ENCODE results near the gene ORC2.
"Not testable (repeated sequence)": the region's sequence is repeated elsewhere in the genome, so short reads cannot be mapped to it uniquely, and the experiment has no call there.

The ORC2 gene

GRCh38 chr2:200930947-200931626 lies 32.4 kb downstream of the ORC2 start:
- DNase-seq: no peak

DNA sequence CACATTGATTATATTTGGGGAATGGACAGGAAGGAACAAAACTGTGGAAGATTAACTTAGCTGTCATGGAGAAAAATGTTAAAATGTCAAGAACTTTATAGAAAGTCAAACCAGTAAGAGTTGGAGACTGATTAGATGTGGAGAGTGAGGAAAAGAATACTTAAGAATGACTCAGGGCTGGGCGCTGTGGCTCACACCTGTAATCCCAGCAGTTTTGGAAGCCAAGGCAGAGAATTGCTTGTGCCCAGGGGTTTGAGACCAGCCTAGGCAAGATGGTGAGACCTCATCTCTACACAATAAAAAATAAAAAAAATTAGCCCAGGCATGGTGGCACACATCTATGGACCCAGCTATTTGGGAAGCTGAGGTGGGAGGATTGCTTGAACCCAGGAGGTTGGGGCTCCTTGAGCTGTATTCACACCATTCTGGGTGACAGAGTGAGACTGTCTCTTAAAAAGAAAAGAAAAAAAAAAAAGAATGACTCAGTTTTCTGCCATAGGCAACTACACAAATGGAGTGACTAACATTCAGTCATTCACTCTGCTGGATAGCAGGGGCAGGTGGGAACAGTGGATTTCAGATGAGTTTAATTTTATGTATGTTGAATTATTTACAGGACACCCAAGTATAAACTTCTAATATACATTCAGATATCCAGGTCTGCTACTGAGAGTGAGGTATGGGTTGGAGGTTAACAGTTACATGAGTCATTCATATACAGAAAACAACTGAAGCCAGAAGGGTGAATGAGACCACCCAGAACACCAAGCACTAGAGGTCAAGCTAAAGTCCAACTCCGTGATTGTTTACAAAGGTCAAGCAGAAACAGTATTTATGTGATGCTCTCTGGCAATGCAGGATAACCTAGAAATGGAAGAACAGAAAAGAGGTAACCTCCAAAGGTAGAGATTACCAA lies 33.9 kb downstream of the ORC2 start:
- no peak for DNase-seq

GRCh38 chr2:200922439-200922838 lies 41.0 kb downstream of the ORC2 start:
- no peak for DNase-seq

DNA sequence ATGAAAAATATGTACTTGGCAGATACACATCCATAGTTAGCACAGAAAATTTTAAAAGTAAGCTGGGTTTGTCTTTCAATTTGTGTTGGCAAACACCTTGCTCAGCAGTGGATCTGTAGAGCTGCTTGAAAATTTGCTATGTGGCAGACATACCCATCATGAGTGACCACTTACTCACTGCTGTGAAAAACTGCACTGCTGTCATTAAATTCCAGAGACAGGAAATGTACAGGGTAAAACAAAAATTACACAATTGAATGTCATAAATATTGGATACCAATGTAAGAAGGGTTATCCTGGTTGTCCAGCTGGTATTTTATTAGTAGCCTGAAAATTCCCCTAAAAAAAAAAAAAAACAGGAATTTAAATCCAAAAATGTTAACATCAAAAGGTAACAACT lies 49.8 kb downstream of the ORC2 start:
- DNase-seq: no peak

GRCh38 chr2:200909958-200910357 lies 53.5 kb downstream of the ORC2 start:
- DNase-seq: no peak

DNA sequence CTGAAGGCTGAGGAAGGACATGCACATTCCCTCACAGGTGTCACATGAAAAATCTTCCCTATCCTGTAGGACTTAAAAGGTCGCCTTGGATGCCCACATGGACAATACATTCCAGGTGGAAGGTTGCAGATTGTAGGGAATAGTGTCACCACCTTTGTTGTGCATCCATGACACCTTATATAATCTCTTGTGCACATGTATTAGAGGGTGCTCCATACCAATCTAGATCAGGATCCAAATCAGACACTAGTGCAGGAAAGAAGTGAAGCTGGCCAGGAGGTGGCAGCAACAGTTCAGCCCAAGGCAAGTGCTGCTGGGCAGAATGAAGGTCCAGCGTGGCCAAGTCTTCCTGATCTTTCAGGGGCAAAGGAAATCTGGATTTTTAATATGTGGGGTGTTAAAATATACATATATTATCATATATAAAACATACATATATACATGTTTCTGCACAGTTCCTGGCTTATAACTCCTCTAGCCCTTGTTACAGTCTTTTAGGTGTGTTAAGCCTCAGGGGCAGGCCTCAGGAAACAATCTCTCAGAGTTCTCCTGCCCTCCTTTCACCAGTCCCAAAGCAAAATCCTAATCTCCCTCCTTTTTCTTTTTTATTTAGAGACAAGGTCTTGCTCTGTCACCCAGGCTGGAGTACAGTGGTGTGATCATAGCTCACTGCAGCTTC lies 57.7 kb downstream of the ORC2 start:
- peak in 3 of 6 experiments; percentile 6 to 19 (median 14) for DNase-seq

DNA sequence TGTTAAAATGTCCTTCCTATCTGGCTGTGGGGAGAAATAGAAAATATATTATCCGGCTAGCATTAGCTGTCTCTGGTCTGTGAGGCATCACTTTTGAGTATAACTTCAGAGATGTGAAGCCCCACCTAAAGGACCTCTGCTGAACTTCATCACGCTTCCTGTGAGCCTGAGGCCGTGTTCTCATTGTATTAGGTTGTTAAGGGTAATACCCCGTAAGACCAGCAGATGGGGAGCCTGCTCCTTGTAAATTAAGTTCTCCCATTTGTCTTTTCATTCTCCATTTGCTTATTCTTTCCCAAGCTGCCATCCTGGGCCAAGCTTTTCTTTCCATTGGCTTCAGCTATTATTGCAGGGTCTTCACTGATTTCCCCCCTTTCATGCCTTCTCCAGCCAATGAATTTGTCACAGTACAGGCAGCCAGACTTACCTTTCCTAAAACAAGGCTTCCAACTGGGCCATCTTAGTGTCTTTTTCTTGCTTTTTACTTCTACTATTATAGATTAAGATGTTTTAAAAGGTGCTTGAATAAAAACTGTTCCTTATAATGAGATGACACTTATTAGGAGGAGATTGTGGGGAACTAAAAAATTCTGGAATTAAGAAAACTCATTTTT lies 61.9 kb downstream of the ORC2 start:
- peak; percentile 23 to 78 (median 68) for DNase-seq

DNA sequence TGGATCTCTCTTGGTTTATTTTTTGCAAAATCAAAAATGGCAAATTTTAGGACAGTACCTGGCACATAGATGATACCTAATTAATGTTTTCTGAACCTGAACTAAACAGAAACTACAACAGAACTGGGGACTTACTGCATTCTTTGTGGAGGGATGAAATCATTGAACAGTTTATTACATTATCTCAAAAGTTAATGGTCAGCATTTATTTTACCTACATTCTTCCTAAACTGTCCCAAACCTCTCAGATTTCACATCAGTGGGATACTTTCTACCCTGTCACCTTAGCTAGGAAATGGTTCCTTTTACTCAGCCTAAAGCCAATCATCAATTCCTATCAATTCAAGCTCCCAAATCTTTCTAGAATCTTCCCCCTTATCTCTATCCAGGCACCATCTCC lies 64.0 kb downstream of the ORC2 start:
- DNase-seq: no peak

DNA sequence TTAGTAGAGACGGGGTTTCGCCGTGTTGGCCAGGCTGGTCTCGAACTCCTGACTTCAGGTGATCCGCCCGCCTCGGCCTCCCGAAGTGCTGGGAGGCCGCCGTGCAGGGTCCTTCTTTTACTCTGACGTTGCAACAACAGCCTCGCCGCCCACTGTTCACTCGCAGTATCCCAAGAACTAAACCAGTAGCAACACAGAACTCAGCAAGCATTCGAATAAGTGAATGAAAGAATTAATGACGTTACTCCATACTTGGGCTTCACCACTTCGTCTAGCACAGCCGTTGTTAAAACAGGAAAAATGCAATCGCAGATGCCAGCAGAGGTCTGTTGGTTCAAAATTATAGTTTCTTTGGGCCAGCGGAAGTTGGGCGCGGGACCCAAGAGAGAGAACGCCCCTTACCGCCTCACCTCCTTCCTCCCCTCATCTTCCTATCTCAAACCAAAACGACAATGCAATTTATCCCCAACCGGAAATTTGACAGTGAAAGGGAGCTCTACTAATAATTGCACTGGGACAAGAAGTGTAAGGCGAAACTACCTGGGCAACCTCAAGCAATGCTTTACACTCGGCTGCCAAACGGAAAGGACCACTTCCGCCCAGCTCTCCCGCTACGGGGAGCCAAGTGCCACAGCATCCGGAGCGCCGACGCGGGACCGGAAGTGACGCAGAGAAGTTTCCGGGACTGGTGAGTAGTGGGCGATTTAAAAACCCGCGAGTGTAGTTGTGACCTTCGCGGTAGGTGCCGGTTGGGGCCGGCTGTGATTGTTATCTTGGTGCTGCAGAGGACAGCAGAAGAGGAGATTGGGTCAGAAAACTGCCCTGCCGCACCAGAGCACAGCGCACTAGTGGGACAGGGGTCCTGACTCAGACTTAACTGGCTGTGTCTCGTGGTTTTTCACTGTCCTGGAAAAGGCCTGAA lies 74.5 kb downstream of the ORC2 start, which contains the start of the genes NIF3L1 and PPIL3:
NIF3L1 (plus strand) TSS at position 668 of the 922 bp plus-strand sequence. CDS start 2,573 bp downstream, outside the sequence.
PPIL3 (minus strand) TSS at position 374 of the 922 bp plus-strand sequence. CDS start 1,462 bp downstream, outside the sequence.
- peak; percentile 88 to 97 (median 94) for DNase-seq

DNA sequence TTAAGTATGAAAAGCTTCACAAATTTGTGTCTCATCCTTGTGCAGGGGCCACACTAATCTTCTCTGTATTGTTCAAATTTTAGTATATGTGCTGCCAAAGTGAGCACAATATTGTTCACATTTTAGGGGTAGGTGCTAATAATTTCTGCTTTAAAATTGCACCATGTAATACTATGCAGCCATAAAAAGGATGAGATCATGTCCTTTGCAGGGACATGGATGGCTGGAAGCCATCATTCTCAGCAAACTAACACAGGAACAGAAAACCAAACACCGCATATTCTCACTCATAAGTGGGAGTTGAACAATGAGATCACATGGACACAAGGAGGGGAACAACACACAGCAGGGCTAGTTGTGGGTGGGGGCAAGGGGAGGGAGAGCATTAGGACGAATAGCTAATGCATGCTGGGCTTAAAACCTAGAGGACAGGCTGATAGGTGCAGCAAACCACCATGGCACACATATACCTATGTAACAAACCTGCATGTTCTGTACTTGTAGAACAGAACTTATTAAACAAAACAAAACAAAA lies 81.7 kb downstream of the ORC2 start:
- not testable (repeated sequence) for DNase-seq

DNA sequence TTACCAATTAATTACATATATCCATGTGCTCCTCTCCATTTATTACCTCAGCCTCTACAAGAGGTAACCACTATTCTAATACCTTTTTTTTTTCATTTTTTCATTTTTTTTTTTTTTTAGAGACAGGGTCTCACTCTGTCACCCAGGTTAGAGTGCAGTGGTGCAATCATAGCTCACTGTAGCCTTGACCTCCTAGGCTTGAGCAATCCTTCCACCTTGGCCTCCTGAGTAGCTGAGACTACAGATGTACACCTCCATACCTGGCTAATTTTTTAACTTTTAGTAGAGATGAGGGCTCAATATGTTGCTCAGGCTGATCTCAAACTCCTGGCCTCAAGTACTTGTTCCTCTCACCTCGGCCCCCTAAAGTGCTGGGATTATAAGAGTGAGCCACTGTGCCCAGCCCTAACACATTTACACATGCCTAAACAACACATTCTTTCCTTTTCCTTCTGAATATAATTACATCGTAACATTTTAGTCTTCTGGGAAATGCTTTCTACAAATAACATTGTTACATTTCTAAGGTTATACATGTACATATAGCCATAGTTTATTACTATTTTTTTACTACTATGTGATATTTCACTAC lies 85.1 kb downstream of the ORC2 start:
- DNase-seq: no peak

GRCh38 chr2:200877443-200877842 lies 86.0 kb downstream of the ORC2 start:
- DNase-seq: no peak

GRCh38 chr2:200873560-200873959 lies 89.9 kb downstream of the ORC2 start:
- no peak for DNase-seq

- no peak for DNase-seq
These were observed 92.3 kb downstream of the ORC2 start for GRCh38 chr2:200871151-200871550.

DNA sequence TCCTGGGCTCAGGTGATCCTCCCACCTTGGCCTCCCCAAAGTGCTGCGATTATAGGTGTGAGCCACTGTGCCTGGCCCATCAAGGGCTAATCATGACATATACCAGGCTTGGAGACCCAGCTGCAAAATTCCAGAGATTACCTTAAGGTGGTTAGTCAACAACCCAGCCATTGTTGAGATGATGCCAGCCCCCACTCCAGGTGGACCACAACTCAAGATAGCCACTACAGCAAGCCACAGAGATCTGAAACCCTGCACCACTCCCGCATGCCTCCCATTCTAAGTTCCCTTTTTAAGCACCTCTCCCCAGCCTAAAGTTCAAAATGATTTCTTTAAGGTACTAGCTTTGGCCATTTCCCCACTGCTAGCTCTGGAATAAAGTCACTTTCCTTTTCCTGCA lies 94.4 kb downstream of the ORC2 start:
- DNase-seq: no peak

GRCh38 chr2:200864176-200865034 lies 99.1 kb downstream of the ORC2 start, which contains the start of gene CLK1:
Gene CLK1 (minus strand): TSS chr2:200864658. CDS start chr2:200861862, 2,796 bp downstream.
- DNase-seq: peak; percentile 93 to 97 (median 95)

DNA sequence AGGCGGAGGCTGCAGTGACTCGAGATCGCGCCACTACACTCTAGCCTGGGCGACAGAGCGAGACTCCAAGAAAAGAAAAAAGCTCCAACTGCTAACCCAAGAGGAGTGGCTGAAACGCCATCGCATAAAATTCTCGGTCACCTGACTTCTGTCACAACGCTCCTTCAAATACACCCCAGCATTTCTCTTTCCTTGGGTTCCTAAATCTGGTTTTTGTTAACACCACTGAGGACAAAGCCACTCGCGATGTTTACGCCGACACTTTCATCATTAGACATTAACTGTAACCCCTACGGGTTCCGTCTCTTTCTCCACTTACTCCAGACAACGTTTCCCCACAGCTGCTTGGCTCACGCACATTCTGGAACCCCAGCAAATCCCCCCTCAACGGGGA lies 99.7 kb downstream of the ORC2 start:
- DNase-seq: peak in 3 of 6 experiments; percentile 37 to 38 (median 37)

DNA sequence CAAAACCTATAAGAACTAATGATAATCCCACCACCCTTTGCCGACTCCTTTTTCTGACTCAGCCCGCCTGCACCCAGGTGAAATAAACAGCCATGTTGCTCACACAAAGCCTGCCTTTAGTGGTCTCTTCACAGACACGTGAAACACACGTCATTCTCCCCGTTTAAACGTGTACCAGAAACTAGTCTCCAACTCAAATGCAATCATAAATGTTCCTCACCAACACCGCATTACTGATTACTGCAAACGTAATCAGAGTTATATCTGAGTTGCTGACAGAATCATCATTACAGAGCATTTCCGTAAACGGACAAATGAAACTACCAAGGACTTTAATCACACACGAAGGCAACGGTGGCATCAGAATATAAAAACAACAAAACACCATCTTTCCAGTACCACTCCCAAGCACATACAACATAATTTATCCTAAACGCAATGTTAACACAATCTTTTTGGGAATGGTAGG lies 100.9 kb downstream of the ORC2 start:
- peak; percentile 20 to 75 (median 52) for DNase-seq

GRCh38 chr2:200861617-200862155 lies 101.8 kb downstream of the ORC2 start:
- peak in 1 of 6 experiments; percentile 26 for DNase-seq
